ENCODE data around the gene RPS6KB2.

The RPS6KB2 gene

DNA sequence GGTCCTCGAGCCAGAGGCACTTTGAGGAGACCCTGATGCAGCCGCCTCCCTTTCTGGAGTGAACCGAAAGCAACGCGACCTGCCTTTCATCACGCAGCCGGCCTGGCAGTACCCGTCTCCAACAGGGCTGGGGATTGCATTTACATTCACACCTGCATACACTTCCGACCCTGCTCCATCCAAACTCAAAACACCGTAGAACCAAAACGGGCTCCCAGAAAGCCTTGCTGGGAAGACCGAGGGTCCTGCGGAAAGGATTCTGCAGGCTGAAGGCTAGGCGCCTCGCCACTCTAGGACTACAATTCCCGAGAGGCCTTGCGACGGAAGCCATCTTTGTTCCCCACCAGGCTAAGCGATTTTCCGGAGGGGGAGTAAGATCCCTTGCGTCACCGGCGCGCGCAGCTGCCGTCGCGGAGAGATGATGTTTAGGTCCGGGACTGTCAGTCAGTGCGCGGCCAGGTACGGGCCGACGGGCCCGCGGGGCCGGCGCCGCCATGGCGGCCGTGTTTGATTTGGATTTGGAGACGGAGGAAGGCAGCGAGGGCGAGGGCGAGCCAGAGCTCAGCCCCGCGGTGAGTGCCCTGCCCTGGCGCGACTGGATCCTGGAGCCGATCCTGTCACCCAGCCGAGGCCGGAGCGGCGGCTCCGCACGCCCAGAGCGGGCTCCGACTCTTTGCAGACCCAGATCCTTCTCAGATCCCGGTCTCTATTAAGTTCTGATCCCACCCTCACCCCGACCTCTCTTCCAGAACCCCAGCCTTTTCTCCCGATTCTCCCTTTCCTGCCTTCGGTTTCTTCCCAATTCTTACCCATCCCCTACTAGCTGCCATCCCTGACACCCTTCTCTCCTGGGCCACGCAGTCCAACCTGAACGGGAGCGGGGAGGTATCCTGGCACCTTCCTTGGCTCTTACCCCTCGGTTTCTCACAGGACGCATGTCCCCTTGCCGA, at the start of gene RPS6KB2:
RPS6KB2 (plus strand) TSS at position 443 of the 950 bp plus-strand sequence; CDS start at position 495, 52 bp downstream.
- peak; percentile 98 for DNase-seq (ENCODE audit: low read depth)

DNA sequence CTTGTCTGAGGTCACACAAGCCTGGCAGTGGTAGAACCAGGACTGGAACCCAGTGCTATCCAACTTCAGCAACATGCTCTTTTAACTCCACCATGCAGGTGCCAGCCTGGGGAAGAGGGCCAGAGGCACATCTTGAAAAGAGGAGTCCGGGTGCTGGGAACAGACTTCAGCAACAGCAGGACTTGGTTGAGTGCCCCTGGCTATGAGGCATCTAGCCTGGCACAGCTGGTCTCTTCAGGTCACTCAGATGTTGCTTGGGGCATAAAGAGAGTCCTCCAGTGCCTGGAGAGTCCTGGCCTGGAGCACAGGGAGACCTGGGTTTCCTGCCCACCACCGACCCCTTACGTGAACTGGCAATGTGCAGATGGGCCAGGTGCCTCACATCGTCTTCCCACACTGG, 49.8 kb upstream of the RPS6KB2 start:
- no peak for DNase-seq (ENCODE audit: low read depth)

DNA sequence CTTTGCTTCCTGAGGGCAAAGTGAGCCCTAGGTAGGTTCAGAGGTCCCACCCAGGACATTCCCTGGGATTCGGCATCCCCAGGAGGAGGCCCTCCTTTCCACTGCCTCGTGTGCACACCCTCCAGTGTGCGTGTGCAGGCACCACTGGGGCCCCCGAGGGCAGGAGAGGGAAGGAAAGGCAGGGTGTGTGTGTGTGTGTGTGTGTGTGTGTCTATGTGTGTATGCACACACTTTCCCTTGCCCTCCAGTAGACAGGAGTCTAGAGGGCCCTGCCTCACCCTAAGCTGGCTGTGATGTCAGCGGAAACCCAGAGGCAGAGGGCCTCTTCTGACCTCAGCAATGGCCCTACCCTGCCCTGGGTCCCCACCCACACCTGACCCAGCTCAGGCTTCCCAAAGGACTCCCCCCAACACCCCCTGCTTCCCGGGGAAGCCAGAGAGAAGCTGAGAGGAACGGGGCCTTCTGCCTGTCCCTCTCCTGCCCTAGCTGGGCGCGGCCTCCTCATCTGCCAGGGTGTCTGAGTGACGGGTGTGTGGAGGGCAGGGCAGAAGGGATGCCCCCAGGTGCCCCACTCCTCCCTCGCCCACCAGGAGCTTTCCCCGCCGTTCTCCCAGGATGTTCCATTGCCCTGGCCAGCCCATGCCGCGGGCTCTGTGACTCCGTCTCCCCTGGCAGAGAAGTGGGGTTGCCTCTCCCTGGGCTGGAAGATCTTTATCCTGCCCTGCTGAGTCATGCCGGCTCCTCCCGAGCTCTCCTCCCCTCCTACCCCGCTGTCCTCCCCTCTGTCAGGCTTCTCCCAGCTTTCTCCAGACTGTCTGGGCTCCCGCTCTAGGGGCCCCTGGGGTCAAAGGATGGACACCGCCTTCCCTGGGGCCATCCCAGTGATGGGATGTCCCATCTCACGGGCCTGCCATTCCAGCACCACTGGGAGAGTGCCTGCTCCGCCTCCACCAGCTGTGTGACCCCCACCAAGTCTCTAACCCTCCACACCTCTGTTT, 48.9 kb upstream of the RPS6KB2 start:
- DNase-seq (ENCODE audit: low read depth) = peak; percentile 84

DNA sequence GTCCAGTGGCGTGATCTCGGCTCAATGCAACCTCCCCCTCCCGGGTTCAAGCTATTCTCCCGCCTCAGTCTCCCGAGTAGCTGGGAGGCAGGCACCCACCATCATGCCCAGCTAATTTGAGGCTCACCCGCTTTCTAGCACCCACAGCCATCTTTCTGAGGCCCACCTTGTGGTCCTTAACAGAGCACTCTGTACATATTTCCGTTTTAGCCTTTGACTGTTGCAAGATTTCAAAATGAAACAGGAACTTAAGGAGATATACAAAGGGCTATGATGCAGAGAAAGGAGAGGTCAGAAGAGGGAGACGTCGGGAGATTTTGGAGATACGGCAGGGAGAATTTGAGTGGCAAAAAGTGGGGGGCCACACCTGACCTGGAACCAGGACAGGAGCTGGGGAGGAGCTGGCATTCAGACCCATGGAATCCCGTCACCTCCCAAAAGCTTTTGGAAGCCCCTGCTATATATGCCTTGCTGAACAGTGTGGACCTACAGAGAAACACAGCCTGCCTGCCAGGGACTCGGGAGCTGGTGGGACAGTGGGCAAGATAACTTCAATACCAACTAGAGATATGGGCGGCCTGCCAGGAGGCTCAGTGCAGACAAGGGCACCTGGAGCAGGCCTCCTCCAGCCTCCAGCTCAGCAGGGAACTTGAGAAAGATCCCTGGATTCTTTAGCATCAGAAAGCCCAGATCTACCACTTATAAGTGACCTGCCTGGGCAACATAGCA, 46.9 kb upstream of the RPS6KB2 start:
- DNase-seq (ENCODE audit: low read depth) = no peak

DNA sequence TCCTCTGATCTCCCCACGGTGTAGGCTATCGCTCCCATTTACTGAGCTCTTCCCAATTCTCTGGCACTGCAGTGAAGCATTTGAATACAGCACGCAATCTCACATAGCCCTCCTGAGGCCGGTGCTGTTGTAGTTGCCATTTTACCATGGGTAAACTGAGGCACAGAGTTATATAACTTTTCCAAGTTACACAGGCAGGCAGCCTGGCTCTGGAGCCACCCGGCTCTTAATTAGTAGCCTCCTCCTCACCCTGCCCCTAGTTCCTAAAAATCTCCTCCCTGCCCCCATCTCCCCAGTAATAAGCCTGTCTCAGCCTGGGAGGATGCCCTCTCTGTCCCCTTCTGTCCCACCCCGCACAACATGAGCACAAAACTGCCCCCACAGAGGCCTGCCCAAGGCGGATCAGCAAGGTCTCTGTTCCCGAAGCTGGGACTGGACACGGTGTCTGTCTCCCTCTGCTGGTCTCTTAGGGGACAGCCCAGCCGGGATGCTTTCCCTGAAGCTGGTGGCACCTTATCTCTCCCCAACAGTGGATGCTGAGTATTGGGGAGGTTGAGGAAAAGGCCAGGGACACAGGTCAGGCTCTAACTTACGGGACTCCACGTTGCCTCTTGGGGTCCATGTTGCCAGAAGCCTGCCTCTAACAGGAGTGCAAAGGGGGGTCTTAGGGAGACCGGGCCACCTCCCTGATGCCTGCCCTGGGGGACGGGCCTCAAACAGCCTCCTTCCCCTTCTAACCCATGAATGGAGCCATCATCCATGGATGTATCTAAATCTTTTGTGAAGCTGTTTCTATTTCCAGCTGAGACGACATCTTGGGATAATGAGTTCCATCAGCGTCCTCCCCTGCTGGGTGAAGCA, 45.8 kb upstream of the RPS6KB2 start:
- DNase-seq (ENCODE audit: low read depth) = peak; percentile 81

DNA sequence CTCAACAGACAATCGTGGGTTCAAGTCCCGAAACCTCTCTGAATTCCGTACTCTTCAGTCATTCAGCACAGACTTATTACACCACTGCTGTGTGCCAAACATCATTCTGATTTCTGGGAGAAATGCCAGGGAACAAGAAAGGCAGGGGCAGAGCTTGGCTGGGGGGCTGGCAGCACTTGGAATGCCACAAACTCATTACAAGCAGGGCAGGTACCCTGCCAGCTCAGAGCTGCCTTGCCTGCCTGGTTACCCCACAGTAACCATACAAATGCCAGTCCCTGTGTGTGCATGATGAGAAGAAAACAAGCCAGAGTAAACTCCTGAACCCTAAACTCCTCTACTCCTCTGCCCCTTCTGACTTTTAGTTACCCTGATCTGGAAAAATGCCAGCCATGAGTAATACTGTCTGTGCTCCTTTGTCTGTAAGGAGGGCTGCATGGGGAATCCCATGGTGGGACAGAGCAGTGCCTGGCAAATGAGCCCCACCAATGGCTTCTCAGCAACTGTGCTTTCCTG, 43.4 kb upstream of the RPS6KB2 start:
- peak; percentile 62 for DNase-seq (ENCODE audit: low read depth)

DNA sequence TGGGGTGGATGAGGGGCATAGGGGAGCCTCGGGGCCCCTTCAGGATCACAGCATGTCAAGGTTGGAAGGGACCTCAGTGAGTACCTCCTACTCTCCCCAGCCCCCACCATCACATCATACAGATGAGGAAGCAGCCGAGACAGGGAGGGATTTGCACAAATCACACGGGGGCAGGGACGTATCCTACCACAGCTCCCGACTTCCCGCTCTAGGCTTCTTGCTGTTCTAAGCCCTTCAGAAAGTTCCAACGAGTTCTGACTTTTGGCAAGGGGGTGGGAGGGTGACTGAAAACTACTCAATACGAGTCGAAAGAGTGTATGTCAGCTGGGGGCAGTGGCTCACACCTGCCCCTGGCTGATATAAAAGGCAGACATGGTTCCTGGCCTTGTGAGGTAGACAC, 41.2 kb upstream of the RPS6KB2 start:
- DNase-seq (ENCODE audit: low read depth) = no peak

DNA sequence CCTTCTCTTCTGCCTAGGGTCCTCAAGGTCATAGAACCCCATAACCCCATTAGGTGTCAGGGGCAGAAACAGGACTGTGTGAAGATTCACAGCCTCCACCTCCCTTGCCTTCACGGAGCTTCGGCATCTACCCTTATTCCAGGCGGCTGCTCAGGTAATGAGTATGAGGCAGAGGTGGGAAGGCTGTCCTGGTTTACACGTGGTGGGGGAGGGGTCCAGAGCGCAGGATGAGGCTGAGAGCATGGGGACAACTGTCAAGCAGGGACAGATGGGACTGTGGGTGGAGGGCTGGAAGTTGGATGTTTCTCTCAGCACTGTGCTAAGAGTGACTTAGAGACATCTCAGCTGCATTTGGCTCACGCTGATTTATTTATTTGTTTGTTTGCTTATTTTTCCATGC, 40.8 kb upstream of the RPS6KB2 start:
- no peak for DNase-seq (ENCODE audit: low read depth)

DNA sequence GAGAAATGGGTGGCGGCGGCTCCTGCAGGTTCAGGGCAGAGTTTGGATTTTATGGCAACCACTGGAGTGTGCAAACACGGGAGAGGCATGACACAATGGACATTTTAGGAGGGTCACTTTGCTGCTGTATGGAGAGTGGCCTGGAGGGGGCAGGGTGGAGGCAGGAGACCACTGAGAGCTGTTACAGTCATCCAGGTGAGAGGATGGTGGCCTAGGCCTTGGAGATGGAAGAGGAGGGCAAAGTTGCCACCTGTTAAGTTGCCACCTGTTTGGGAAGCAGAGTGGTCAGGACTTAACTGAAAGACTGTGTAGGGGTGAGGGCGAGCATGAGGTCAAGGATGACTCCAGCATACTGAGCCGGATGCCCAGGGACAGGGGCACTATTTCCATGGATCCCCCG, 38.8 kb upstream of the RPS6KB2 start:
- DNase-seq (ENCODE audit: low read depth) = peak; percentile 46

DNA sequence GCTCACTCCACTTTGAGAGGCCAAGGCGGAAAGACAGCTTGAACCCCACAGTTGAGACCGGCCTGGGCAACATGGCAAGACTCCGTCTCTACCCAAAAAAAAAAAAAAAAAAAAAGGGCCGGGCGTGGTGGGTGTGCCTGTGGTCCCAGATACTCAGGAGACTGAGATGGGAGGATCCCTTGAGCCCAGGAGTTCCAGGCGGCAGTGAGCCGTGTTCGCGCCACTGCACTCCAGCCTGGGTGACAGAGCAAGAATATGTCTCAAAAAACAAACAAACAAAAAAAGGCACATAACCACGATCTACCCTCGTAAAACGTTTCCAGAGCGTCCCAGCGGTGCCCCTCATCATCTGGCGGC, 37.4 kb upstream of the RPS6KB2 start:
- DNase-seq (ENCODE audit: low read depth) = no peak

DNA sequence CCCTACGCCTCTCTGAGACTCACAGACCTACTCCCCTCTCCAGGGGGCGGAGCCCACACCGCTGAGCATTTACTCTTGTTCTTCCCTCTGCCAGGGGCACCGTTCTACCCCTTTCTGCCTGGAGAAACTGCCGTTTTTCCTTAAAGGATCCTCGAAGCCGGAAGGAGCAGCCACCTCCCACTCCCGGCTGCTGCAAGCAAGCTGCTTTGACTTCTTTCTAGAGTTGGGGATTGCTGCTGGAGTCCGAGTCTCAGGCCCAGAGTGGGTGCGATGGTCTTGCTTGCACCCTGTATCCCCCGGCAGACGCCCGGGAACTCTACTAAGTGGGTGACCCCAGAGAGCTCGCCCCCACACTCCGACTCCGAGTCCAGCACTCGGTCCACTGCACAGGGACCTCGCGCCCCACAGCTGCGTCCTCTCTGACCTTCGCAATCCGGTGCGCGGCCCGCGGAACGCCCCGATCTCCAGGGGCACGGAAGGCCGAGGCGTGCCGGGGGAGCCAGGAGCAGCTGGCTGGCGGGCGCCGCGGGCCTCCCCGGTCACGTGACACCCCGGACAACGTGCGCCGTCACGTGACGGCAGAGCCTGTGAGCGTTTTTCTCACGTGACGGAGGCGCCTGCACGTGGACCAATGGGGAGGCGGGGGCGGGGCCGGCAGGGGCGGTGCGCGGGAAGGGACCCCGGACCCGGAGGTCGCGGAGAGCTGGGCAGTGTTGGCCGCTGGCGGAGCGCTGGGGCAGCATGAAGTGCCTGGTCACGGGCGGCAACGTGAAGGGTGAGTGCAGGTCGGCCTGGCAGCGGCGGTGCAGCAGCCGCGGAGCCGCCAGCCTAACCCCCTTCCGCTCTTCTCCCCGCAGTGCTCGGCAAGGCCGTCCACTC, 36.8 kb upstream of the RPS6KB2 start, which contains the start of gene RAD9A:
RAD9A (plus strand) TSS at position 683 of the 879 bp plus-strand sequence; CDS start at position 742, 59 bp downstream.
- peak; percentile 96 for DNase-seq (ENCODE audit: low read depth)

DNA sequence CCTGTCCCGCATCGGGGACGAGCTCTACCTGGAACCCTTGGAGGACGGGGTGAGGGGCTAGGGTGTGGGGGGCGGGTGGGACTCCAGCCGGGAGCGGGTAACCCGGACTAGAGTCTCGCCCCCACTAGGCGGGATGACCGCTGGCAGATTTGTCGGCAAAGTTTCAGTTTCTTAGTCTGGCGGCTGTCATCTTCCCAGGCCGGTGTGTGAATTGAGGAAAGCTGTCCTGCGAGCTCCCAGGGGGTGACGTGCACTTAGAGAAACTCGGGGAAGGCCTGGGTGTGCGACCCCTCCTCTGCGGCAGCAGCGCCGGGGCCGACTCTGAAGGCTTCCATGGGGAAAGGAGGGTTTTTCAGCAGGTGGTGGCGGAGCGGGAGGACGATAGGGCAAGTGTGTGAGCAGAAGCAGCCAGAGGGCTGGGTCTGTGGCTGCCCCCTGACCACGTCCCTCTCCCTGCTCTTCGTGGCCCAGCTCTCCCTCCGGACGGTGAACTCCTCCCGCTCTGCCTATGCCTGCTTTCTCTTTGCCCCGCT, 36.0 kb upstream of the RPS6KB2 start:
- DNase-seq (ENCODE audit: low read depth) = peak; percentile 42

DNA sequence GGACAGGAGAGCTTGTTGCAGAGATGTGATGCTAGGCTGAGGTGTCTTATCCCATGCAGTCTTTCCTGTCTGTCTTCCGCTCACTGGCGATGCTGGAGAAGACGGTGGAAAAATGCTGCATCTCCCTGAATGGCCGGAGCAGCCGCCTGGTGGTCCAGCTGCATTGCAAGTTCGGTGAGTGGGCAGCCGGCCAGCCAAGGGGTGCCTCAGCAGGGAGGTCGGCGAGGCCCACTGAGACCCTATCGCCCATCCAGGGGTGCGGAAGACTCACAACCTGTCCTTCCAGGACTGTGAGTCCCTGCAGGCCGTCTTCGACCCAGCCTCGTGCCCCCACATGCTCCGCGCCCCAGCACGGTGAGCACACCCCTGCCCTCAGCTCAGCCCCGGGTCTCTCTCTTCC, 34.9 kb upstream of the RPS6KB2 start:
- no peak for DNase-seq (ENCODE audit: low read depth)

DNA sequence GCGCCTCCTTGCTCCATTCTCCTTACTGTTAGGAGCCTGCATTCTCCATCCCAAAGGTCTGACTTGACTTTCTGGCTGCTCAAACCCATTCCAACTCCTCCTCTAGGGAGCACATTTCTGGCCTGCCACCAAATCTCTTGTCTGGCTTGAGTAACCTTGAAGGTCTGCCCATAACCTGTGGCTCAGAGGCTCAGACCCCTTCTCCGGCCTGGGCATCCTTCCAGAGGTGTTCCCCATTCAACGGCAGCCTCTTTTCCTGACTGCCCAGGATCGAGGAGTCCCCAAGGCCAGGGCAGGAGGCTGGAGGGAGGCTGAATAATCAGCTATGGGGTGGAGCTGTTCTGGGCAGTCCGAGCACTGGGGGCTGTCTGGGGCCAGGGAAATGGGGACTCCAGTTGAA, 34.3 kb upstream of the RPS6KB2 start:
- DNase-seq (ENCODE audit: low read depth) = no peak

DNA sequence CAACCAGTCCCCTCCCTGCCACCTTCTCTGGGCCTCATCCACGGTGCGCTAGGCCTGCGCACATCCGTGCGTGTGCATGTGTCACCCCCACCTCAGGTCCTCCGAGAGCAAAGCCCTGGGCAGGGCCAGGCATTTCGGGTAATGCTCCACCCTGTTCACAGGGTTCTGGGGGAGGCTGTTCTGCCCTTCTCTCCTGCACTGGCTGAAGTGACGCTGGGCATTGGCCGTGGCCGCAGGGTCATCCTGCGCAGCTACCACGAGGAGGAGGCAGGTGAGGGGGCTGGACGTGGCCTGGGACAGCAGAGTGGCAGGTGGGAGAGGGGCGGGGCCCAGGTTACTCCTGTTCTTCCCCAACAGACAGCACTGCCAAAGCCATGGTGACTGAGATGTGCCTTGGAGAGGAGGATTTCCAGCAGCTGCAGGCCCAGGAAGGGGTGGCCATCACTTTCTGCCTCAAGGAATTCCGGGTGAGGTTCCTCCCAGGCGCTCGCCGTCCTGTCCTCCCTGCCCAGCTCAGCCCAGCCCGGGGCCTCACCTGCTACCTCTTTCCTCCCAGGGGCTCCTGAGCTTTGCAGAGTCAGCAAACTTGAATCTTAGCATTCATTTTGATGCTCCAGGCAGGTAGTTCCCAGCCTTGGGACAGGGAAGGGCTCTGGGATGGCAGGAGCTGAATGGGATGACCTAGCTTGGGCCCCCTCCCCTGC, 32.6 kb upstream of the RPS6KB2 start:
- DNase-seq (ENCODE audit: low read depth) = no peak

DNA sequence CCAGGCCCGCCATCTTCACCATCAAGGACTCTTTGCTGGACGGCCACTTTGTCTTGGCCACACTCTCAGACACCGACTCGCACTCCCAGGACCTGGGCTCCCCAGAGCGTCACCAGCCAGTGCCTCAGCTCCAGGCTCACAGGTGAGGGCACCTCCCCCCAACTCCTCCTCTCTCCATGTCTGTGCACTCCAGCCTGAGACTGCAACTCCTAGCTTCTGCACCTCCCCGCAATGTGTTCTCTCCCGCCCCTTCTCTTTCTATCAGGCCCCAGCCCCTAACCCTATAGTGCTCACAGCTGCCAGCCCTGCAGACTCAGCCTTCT, 32.1 kb upstream of the RPS6KB2 start:
- no peak for DNase-seq (ENCODE audit: low read depth)

DNA sequence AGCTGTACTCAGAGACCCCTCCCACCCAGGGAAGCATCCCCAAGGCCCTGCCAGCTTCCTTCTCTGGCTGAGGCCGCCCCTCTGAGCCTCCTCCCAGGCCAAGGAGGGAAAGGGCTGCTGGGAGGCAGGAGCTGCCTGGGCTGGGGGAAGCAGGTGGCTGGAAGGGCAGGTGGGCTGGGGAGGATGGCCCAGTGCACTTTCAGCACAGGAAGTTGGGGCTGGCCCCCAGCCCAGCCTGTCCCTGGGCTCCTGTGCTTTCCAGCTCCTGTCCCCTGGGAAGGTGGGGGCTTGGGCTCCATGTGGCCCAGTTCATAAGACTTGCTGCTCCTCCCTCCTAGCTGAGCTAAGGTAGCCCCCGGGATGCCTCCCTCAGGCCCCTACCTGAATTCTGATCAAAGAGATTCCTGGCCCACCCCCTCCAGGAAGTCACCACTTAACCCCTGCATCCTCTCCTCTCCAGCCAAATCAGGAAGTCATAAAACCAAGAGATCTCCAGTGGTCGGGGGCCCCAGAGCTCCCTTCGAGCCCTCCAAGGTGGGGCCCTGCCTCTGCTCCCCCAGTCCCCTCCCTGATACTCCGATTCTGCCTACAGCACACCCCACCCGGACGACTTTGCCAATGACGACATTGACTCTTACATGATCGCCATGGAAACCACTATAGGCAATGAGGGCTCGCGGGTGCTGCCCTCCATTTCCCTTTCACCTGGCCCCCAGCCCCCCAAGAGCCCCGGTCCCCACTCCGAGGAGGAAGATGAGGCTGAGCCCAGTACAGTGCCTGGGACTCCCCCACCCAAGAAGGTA, 31.5 kb upstream of the RPS6KB2 start:
- no peak for DNase-seq (ENCODE audit: low read depth)

DNA sequence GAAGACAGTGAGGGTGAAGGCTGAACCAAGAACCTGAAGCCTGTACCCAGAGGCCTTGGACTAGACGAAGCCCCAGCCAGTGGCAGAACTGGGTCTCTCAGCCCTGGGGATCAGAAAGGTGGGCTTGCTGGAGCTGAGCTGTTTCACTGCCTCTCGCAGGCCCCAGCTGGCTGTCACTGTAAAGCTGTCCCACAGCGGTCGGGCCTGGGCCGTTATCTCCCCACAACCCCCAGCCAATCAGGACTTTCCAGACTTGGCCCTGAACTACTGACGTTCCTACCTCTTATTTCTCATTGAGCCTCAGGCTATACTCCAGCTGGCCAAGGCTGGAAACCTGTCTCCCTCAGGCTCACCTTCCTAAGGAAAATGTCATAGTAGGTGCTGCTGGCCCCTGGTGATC, 30.8 kb upstream of the RPS6KB2 start:
- DNase-seq (ENCODE audit: low read depth) = no peak

Data from ELR (cell line).